Suprapubic skin (tissue), 3 donors: ENCODE results near the gene FAM228A.

Source experiments
- POLR2A ChIP-seq, 2 donors: fragments of 450-650 bp; IDR thresholded peaks; one replicate each; pipeline ENCODE4 v1.6.1; 2017; ENCODE audit warnings: antibody characterized with exemption in 2 of 2, mild to moderate bottlenecking in 2 of 2, moderate library complexity in 2 of 2
- TF ChIP-seq, protein P1 (sequence below), 2 donors: fragments of 200-600 bp in 1 of 2; fragments of 450-650 bp in 1 of 2; sonication (generic) in 1 of 2; IDR thresholded peaks; one replicate each; pipeline ENCODE4 v1.5.1; 2016 to 2019; ENCODE audit warnings: antibody characterized with exemption in 2 of 2, mild to moderate bottlenecking in 1 of 2, moderate library complexity in 1 of 2

GRCh38 chr2:24231461-24231881 lies 56.6 kb downstream of the FAM228A start:
- TF ChIP-seq, protein P1, sequence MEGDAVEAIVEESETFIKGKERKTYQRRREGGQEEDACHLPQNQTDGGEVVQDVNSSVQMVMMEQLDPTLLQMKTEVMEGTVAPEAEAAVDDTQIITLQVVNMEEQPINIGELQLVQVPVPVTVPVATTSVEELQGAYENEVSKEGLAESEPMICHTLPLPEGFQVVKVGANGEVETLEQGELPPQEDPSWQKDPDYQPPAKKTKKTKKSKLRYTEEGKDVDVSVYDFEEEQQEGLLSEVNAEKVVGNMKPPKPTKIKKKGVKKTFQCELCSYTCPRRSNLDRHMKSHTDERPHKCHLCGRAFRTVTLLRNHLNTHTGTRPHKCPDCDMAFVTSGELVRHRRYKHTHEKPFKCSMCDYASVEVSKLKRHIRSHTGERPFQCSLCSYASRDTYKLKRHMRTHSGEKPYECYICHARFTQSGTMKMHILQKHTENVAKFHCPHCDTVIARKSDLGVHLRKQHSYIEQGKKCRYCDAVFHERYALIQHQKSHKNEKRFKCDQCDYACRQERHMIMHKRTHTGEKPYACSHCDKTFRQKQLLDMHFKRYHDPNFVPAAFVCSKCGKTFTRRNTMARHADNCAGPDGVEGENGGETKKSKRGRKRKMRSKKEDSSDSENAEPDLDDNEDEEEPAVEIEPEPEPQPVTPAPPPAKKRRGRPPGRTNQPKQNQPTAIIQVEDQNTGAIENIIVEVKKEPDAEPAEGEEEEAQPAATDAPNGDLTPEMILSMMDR (IDR thresholded peaks at IDR 0.05): no peak
- no peak for TF ChIP-seq POLR2A (IDR thresholded peaks at IDR 0.05)
